Measurements from ENCODE around the gene CEP170. TPM values are rescaled to one million over a fixed set of nuclear protein-coding genes. Genes with fewer than 3 reads are reported as not detected.

The CEP170 gene
- total RNA-seq, 2 donors from 2014 or later = 9.7 to 31.4 TPM

DNA sequence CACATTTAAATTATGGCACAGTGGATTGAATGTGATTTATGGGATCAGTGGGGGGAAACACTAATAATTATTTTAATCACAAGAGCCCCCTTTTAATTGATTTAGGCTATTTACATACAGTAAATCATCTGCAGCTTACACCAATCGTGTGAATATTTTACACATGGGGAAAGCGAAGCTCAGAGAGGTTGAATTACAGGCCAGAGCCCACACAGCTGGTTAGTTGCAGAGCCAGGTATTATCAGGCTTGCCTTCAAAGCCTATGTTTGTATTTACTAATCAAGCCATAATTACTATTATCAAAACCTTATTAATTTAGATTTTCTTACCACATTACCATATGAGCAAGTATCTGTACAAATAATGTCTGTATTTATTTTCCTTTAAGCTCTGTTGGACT is 1.5 kb upstream of the CEP170 start:
- H3K4me1 ChIP-seq (replicated peaks) = no peaks in the 10 kb centered on the region
- peak overlapping the region; percentile 81 to 85 for H3K4me3 ChIP-seq
- TF ChIP-seq, protein P1, sequence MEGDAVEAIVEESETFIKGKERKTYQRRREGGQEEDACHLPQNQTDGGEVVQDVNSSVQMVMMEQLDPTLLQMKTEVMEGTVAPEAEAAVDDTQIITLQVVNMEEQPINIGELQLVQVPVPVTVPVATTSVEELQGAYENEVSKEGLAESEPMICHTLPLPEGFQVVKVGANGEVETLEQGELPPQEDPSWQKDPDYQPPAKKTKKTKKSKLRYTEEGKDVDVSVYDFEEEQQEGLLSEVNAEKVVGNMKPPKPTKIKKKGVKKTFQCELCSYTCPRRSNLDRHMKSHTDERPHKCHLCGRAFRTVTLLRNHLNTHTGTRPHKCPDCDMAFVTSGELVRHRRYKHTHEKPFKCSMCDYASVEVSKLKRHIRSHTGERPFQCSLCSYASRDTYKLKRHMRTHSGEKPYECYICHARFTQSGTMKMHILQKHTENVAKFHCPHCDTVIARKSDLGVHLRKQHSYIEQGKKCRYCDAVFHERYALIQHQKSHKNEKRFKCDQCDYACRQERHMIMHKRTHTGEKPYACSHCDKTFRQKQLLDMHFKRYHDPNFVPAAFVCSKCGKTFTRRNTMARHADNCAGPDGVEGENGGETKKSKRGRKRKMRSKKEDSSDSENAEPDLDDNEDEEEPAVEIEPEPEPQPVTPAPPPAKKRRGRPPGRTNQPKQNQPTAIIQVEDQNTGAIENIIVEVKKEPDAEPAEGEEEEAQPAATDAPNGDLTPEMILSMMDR (IDR thresholded peaks at IDR 0.05) = no peak
- TF ChIP-seq POLR2A (IDR thresholded peaks at IDR 0.05) (no peak), POLR2AphosphoS5 (IDR thresholded peaks at IDR 0.05) (no peak)
- no peak for DNase-seq (ENCODE audit: low spot score)
- no peaks in the 10 kb centered on the region for H3K36me3 ChIP-seq
- 25% methylated on average over 2 of the region's 2 CpGs for WGBS
- H3K27ac ChIP-seq = peak overlapping the region; percentile 85 to 92
- H3K27me3 ChIP-seq (replicated peaks; ENCODE audit: insufficient read depth) = no peaks in the 10 kb centered on the region
- intact Hi-C loops (cut with DNase I) = loop anchor here (10.0 kb wide), 1 partner anchor 1398 kb away; the partner anchor contains the start of gene DESI2
- no peaks in the 10 kb centered on the region for H3K9me3 ChIP-seq

DNA sequence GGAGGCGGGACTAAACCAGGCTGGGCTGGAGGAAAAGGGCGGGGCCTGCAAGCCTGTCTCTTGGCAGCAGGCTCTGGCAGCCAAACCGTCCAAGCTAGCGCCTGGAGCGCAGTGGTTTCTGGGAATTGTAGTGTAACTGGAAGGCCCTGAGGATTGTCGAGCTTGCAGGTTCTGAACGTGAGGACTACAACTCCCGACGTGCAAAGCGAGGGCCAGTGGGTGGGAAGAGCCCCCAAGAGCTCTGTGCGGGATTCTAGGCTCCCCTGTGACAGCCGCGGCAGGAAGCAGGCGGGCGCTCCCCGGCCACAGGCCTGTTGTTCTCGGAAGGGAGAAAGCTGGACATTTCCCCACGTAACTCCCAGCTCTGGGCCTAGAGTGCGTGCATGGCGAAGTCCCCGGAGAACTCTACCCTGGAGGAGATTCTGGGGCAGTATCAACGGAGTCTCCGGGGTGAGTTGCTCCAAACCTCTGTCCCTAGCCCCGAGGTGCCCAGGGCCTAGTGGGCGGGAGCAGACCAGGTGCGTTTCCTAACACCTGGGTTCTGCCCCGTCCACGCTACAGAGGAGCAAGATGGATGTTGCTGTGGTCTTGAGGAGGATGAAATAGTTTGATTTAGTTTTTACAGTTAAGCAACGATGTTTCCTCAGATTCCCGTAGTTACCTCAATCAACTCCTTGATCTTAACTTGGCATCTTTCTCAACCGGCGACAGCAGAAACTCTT is 871 bp upstream of the CEP170 start, which contains the start of gene SDCCAG8:
Gene SDCCAG8 (plus strand): TSS at position 251 of the 722 bp plus-strand sequence. CDS start 133 bp downstream, at position 384.
- intact Hi-C loops (cut with DNase I) = loop anchor here (10.0 kb wide), 1 partner anchor 1399 kb away; the partner anchor contains the start of gene DESI2
- H3K36me3 ChIP-seq = no peaks in the 10 kb centered on the region
- H3K9me3 ChIP-seq = no peaks in the 10 kb centered on the region
- under 1% methylated on average over 32 of the region's 32 CpGs for WGBS
- H3K27ac ChIP-seq = peak within 1 kb of the TSS; percentile 85 to 92
- H3K4me3 ChIP-seq = peak within 1 kb of the TSS; percentile 81 to 85
- TF ChIP-seq, protein P1 (IDR thresholded peaks at IDR 0.05) = no peak
- TF ChIP-seq POLR2A (IDR thresholded peaks at IDR 0.05) = peak; percentile 89
- TF ChIP-seq POLR2AphosphoS5 (IDR thresholded peaks at IDR 0.05) = peak; percentile 89
- no peaks in the 10 kb centered on the region for H3K27me3 ChIP-seq (replicated peaks; ENCODE audit: insufficient read depth)
- no peaks in the 10 kb centered on the region for H3K4me1 ChIP-seq (replicated peaks)
- peak; percentile 99 for DNase-seq (ENCODE audit: low spot score)

DNA sequence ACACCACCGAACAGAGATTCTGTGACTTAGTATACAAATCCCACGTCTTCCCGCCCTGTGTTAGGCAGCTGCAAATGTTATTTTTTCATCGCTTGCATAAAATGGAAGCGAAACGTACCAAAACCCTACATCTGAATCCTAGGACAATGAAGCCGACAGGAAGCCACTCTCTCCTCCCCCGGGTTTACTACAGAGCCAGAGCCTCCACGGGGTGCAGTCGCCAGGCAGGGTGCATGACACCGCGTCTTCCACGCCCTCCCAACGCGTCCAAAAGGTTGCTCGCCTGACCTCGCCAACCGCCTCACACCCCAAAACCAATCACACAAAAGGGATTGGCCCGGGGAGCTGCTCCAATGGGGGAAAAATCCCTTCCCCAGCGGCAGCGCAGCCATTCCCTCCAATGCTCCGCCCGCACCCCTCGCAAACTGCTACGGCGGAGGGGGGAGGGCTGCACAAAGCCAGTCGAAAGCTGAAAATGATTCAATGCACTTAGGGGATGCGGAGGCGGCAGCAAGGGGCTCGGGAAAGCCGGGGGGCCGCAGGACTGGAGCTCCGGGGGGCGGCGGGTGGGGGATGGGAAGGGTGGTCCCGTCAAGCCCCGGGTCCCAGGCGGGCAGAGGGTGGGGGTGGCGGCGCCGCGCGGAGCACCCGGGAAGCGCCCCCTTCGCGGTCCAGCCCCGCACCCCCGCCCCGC is 701 bp downstream of the CEP170 start:
- Histone ChIP-seq H3K27me3 (replicated peaks; ENCODE audit: insufficient read depth) (no peaks in the 10 kb centered on the region), H3K4me1 (replicated peaks) (no peaks in the 10 kb centered on the region), H3K36me3 (no peaks in the 10 kb centered on the region), H3K9me3 (no peaks in the 10 kb centered on the region), H3K27ac (peak overlapping the region; percentile 85 to 92), H3K4me3 (peak overlapping the region; percentile 81 to 85)
- intact Hi-C loops (cut with DNase I) = loop anchor here (10.0 kb wide), 1 partner anchor 1400 kb away; the partner anchor contains the start of gene DESI2
- DNase-seq (ENCODE audit: low spot score) = peak; percentile 30
- WGBS = under 1% methylated on average over 50 of the region's 50 CpGs
- TF ChIP-seq, protein P1 (IDR thresholded peaks at IDR 0.05) = no peak
- TF ChIP-seq POLR2AphosphoS5 (IDR thresholded peaks at IDR 0.05) = peak; percentile 9

DNA sequence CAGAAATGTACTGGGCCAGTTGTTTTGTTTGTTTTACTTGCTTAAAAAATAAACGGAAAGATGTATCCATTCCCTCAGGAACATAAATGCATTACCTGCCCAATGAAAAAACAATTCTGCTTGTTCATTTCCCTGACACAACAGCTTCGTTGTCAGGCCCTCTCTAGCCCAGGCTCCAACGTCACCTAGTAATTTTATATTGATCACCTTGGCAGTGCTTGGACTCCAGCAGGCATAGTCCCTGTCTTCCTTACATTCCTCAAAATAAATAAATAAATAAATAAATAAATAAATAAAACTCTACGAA is 1.2 kb downstream of the CEP170 start:
- no peaks in the 10 kb centered on the region for H3K36me3 ChIP-seq
- no peaks in the 10 kb centered on the region for H3K27me3 ChIP-seq (replicated peaks; ENCODE audit: insufficient read depth)
- H3K27ac ChIP-seq = peak overlapping the region; percentile 85 to 92
- 4% methylated on average over 4 of the region's 4 CpGs for WGBS
- no peaks in the 10 kb centered on the region for H3K9me3 ChIP-seq
- H3K4me3 ChIP-seq = peak overlapping the region; percentile 81 to 85
- intact Hi-C loops (cut with DNase I) = loop anchor here (10.0 kb wide), 1 partner anchor 1401 kb away; the partner anchor contains the start of gene DESI2
- no peaks in the 10 kb centered on the region for H3K4me1 ChIP-seq (replicated peaks)
- TF ChIP-seq POLR2A (IDR thresholded peaks at IDR 0.05) (no peak), POLR2AphosphoS5 (IDR thresholded peaks at IDR 0.05) (no peak)
- TF ChIP-seq, protein P1 (IDR thresholded peaks at IDR 0.05) = no peak
- DNase-seq (ENCODE audit: low spot score) = no peak
